Uterus (tissue), 4 donors: ENCODE results near the gene ATP2C1. TPM values are rescaled to one million over a fixed set of nuclear protein-coding genes. Genes with fewer than 3 reads are reported as not detected.
"Not testable (repeated sequence)": the region's sequence is repeated elsewhere in the genome, so short reads cannot be mapped to it uniquely, and the experiment has no call there.

Experiments
- DNase-seq, 2 donors: peaks; one replicate each; pipeline ENCODE4 v3.0.0-alpha.2; 2019 to 2020
- H3K27ac ChIP-seq, 2 donors: fragments of 200-600 bp; sonication (generic); 1 replicate in 1 of 2; 2 replicates in 1 of 2; pipeline ENCODE4 v1.5.1; 2016 to 2018
- H3K27me3 ChIP-seq, 2 donors: fragments of 200-600 bp; sonication (generic); one replicate each; pipeline ENCODE4 v1.5.1; 2018 to 2019; ENCODE audit warnings: control low read depth in 1 of 2
- H3K36me3 ChIP-seq, 2 donors: fragments of 200-600 bp; sonication (generic); one replicate each; pipeline ENCODE4 v1.5.1; 2019; ENCODE audit warnings: control low read depth in 1 of 2
- H3K4me1 ChIP-seq, 2 donors: fragments of 200-600 bp; sonication (generic); one replicate each; pipeline ENCODE4 v1.5.1; 2018 to 2019; ENCODE audit warnings: control low read depth in 1 of 2
- H3K4me3 ChIP-seq, 2 donors: fragments of 200-600 bp; sonication (generic); 1 replicate in 1 of 2; 2 replicates in 1 of 2; pipeline ENCODE4 v1.5.1; 2018 to 2019; ENCODE audit warnings: mild to moderate bottlenecking in 1 of 2
- H3K9me3 ChIP-seq, 2 donors: fragments of 200-600 bp; sonication (generic); one replicate each; pipeline ENCODE4 v1.5.1; 2019; ENCODE audit warnings: control low read depth in 1 of 2
- CTCF ChIP-seq, 4 experiments: fragments of 200-600 bp in 2 of 4; fragments of 450-650 bp in 2 of 4; sonication (generic) in 2 of 4; IDR thresholded peaks; one replicate each; pipeline ENCODE4 v1.5.1; 2016 to 2019; ENCODE audit warnings: antibody characterized with exemption in 4 of 4, mild to moderate bottlenecking in 2 of 4, moderate library complexity in 1 of 4
- POLR2A ChIP-seq, 2 donors: fragments of 450-650 bp; IDR thresholded peaks; one replicate each; pipeline ENCODE4 v1.6.1; 2016; ENCODE audit warnings: antibody characterized with exemption in 2 of 2, mild to moderate bottlenecking in 1 of 2, moderate library complexity in 1 of 2
- intact Hi-C: fragments of 100-400 bp; cut with DNase I; formaldehyde crosslinking; loops from one replicate; pipeline ENCODE4 v1.15.1; 2023; ENCODE audit warnings: low total_unique reads
- total RNA-seq, 4 donors: library from RNA; depleted of rRNA in 3 of 4; stranded (reverse); fragments of >200 nt in 3 of 4; gene quantifications; one replicate each; pipeline versions ENCODE4 v1.1.0 to v1.2.4, GENCODE V29; 2014 to 2023
- donor health status: DM: yes; HTN: yes; CAD: no.

Gene ATP2C1
- total RNA-seq, 4 donors from 2014 or later = 33.2 to 176 (median 84.7) TPM

GRCh38 chr3:130968221-130968620, 74.3 kb downstream of the ATP2C1 start:
- intact Hi-C loops = no loop called here
- no peak for DNase-seq
- H3K4me3 ChIP-seq = no peak overlapping the region
- no peaks in the 10 kb centered on the region for H3K9me3 ChIP-seq
- H3K4me1 ChIP-seq = no peaks in the 10 kb centered on the region
- H3K36me3 ChIP-seq = no peaks in the 10 kb centered on the region
- no peak for TF ChIP-seq CTCF (IDR thresholded peaks at IDR 0.05)
- TF ChIP-seq POLR2A (IDR thresholded peaks at IDR 0.05) = no peak
- H3K27ac ChIP-seq = no peak overlapping the region
- H3K27me3 ChIP-seq = no peaks in the 10 kb centered on the region

GRCh38 chr3:130969621-130970020, 75.7 kb downstream of the ATP2C1 start:
- no peaks in the 10 kb centered on the region for H3K36me3 ChIP-seq

GRCh38 chr3:130971208-130971607, 77.3 kb downstream of the ATP2C1 start:
- DNase-seq = no peak
- H3K4me3 ChIP-seq = no peak overlapping the region
- no peaks in the 10 kb centered on the region for H3K9me3 ChIP-seq
- H3K27me3 ChIP-seq = no peaks in the 10 kb centered on the region
- intact Hi-C loops = no loop called here
- H3K27ac ChIP-seq = no peak overlapping the region
- no peaks in the 10 kb centered on the region for H3K36me3 ChIP-seq
- no peaks in the 10 kb centered on the region for H3K4me1 ChIP-seq
- no peak for TF ChIP-seq POLR2A (IDR thresholded peaks at IDR 0.05)
- no peak for TF ChIP-seq CTCF (IDR thresholded peaks at IDR 0.05)

More at GRCh38 chr3:130969621-130970020, 75.7 kb downstream of the ATP2C1 start:
- no peaks in the 10 kb centered on the region for H3K4me1 ChIP-seq
- no peak overlapping the region for H3K27ac ChIP-seq
- intact Hi-C loops = no loop called here
- TF ChIP-seq CTCF (IDR thresholded peaks at IDR 0.05) (no peak), POLR2A (IDR thresholded peaks at IDR 0.05) (no peak)
- H3K4me3 ChIP-seq = no peak overlapping the region
- no peaks in the 10 kb centered on the region for H3K27me3 ChIP-seq
- no peak for DNase-seq
- no peaks in the 10 kb centered on the region for H3K9me3 ChIP-seq

GRCh38 chr3:130972592-130972991, 78.7 kb downstream of the ATP2C1 start:
- H3K4me3 ChIP-seq, intact Hi-C loops, H3K36me3 ChIP-seq, DNase-seq, H3K4me1 ChIP-seq, H3K27ac ChIP-seq, H3K27me3 ChIP-seq, H3K9me3 ChIP-seq: not testable (repeated sequence)

- no peaks in the 10 kb centered on the region for H3K4me1 ChIP-seq
- intact Hi-C loops = no loop called here
- DNase-seq = no peak
- H3K27ac ChIP-seq = no peak overlapping the region
- H3K4me3 ChIP-seq = no peak overlapping the region
- H3K27me3 ChIP-seq = no peaks in the 10 kb centered on the region
- no peaks in the 10 kb centered on the region for H3K9me3 ChIP-seq
- TF ChIP-seq POLR2A (IDR thresholded peaks at IDR 0.05) = no peak
- no peak for TF ChIP-seq CTCF (IDR thresholded peaks at IDR 0.05)
- no peaks in the 10 kb centered on the region for H3K36me3 ChIP-seq
Measured at GRCh38 chr3:130973406-130973805, 79.5 kb downstream of the ATP2C1 start.

- no peaks in the 10 kb centered on the region for H3K36me3 ChIP-seq
- H3K4me1 ChIP-seq = no peaks in the 10 kb centered on the region
- no peak overlapping the region for H3K27ac ChIP-seq
- TF ChIP-seq POLR2A (IDR thresholded peaks at IDR 0.05) (no peak), CTCF (IDR thresholded peaks at IDR 0.05) (no peak)
- no peak overlapping the region for H3K4me3 ChIP-seq
- intact Hi-C loops = no loop called here
- H3K27me3 ChIP-seq = no peaks in the 10 kb centered on the region
- no peak for DNase-seq
- H3K9me3 ChIP-seq = no peaks in the 10 kb centered on the region
Measured at GRCh38 chr3:130974201-130974600, 80.3 kb downstream of the ATP2C1 start.
